Bone marrow (tissue), 2 donors: ENCODE results near the gene SDK2.
A peak's percentile ranks its signal among the peaks of the same experiment; 100 is the strongest.
"Not testable (repeated sequence)": the region's sequence is repeated elsewhere in the genome, so short reads cannot be mapped to it uniquely, and the experiment has no call there.

Source experiments
- DNase-seq, 2 donors: peaks; one replicate each; lab custom pipeline; 2025; lab: John Stamatoyannopoulos, UW

SDK2 gene

GRCh38 chr17:73320601-73321264, 323.5 kb downstream of the SDK2 start:
- DNase-seq, result no peak

GRCh38 chr17:73319766-73320165, 324.5 kb downstream of the SDK2 start:
- DNase-seq, result no peak

GRCh38 chr17:73318836-73319235, 325.4 kb downstream of the SDK2 start:
- no peak for DNase-seq

- no peak for DNase-seq
Measured at GRCh38 chr17:73318427-73318813, 325.8 kb downstream of the SDK2 start.

- DNase-seq, result no peak
Measured at GRCh38 chr17:73317513-73318426, 326.5 kb downstream of the SDK2 start.

GRCh38 chr17:73316919-73317505, 327.2 kb downstream of the SDK2 start:
- no peak for DNase-seq

- no peak for DNase-seq
Measured at GRCh38 chr17:73315471-73315870, 328.8 kb downstream of the SDK2 start.

GRCh38 chr17:73313526-73314127, 330.6 kb downstream of the SDK2 start:
- no peak for DNase-seq

GRCh38 chr17:73312887-73313286, 331.4 kb downstream of the SDK2 start:
- DNase-seq, result not testable (repeated sequence)

- peak; percentile 60 to 79 for DNase-seq
Measured at GRCh38 chr17:73311781-73312641, 332.2 kb downstream of the SDK2 start, which contains the start of gene CDC42EP4. Gene CDC42EP4 (minus strand): TSS chr17:73312001. CDS start chr17:73286500, 25,501 bp downstream.

- no peak for DNase-seq
Measured at GRCh38 chr17:73311428-73311780, 332.8 kb downstream of the SDK2 start.

GRCh38 chr17:73309727-73310596, 334.3 kb downstream of the SDK2 start:
- no peak for DNase-seq

- DNase-seq, result not testable (repeated sequence)
Measured at GRCh38 chr17:73308959-73309358, 335.3 kb downstream of the SDK2 start.

GRCh38 chr17:73308017-73308823, 336.0 kb downstream of the SDK2 start:
- no peak for DNase-seq

GRCh38 chr17:73307130-73307529, 337.1 kb downstream of the SDK2 start:
- no peak for DNase-seq

- no peak for DNase-seq
Measured at GRCh38 chr17:73305845-73306836, 338.1 kb downstream of the SDK2 start.

GRCh38 chr17:73304971-73305812, 339.1 kb downstream of the SDK2 start:
- DNase-seq, result no peak
